Right atrium auricular region (tissue), 2 donors: ENCODE data around the gene BSCL2. TPM values are rescaled to one million over a fixed set of nuclear protein-coding genes. Genes with fewer than 3 reads are reported as not detected.
A peak's percentile ranks its signal among the peaks of the same experiment; 100 is the strongest.

Experiments
- DNase-seq: peaks from one replicate; pipeline ENCODE4 v3.0.0-alpha.2; 2019; ENCODE audit warnings: low spot score
- H3K27ac ChIP-seq, 2 donors: fragments of 200-600 bp; sonication (generic); 1 replicate in 1 of 2; 2 replicates in 1 of 2; pipeline ENCODE4 v1.5.1; 2016 to 2019
- H3K27me3 ChIP-seq, 2 donors: fragments of 200-600 bp; sonication (generic); one replicate each; pipeline versions ENCODE4 v1.5.1 to v1.6.0; 2017 to 2019
- H3K36me3 ChIP-seq: fragments of 200-600 bp; sonication (generic); one replicate; pipeline ENCODE4 v1.5.1; 2016
- H3K4me1 ChIP-seq, 2 donors: fragments of 200-600 bp; sonication (generic); one replicate each; pipeline versions ENCODE4 v1.5.1 to v1.6.0; 2017 to 2019
- H3K4me3 ChIP-seq, 2 donors: fragments of 200-600 bp; sonication (generic); 1 replicate in 1 of 2; 2 replicates in 1 of 2; pipeline ENCODE4 v1.5.1; 2017 to 2019; ENCODE audit warnings: mild to moderate bottlenecking in 1 of 2, moderate library complexity in 1 of 2
- H3K9me3 ChIP-seq, 2 donors: fragments of 200-600 bp; sonication (generic); one replicate each; pipeline ENCODE4 v1.5.1; 2019
- total RNA-seq, 2 donors: library from RNA; depleted of rRNA; stranded (reverse); fragments of >200 nt; gene quantifications; one replicate each; pipeline ENCODE4 v1.1.0, GENCODE V29; 2016
- TF ChIP-seq, protein P1 (sequence below), 2 donors: fragments of 200-600 bp; sonication (generic); IDR thresholded peaks; one replicate each; pipeline ENCODE4 v1.5.1; 2019; ENCODE audit warnings: antibody characterized with exemption in 2 of 2

The BSCL2 gene
- total RNA-seq, 2 donors from 2014 or later: 18.6 to 23.0 TPM

DNA sequence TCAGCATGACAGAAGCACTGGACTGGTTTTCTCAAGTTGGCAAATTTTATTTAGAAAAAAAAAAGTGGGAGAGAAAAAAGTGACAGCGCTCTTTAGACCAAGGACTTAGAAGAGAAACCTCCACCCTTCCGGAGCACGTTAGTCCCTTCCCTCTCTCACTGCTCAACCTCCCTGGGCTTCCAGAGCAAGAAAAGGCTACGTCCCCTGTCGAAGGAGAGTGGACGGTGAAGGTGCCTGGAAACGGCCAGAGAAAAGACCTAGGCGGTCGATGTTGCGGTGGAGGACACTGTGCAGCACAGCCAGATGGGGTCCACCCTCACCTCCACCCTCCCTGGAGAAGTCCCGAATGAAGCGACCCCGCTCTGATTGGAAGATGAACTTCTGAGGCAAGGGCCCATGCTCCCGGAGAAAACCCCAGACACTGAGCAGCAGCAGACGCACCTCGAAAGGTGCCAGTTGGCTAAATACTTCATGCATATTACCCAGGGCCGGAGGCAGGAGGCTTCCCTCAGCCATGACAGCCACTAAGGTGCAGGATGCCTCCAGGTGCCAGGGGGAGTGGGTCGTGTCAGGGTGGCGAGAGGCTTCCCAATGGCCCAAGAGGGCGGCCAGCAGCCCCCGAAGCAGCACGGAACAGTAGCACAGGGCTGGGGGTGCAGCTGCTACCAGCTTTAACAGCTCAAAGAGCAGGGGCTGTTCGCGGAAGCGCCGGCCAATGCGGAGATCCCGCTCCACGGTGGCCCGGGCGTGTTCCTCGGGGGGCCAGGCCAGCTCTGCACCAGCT lies 60.2 kb downstream of the BSCL2 start:
- Histone ChIP-seq H3K4me1 (peaks cover 0 to 36% of the 10 kb centered on the region in 2 donors), H3K36me3 (peaks cover 30% of the 10 kb centered on the region), H3K27me3 (no peaks in the 10 kb centered on the region), H3K4me3 (peak overlapping the region in 1 of 2 donors; percentile 78), H3K27ac (no peak overlapping the region), H3K9me3 (no peaks in the 10 kb centered on the region)
- DNase-seq: no peak
- TF ChIP-seq, protein P1, sequence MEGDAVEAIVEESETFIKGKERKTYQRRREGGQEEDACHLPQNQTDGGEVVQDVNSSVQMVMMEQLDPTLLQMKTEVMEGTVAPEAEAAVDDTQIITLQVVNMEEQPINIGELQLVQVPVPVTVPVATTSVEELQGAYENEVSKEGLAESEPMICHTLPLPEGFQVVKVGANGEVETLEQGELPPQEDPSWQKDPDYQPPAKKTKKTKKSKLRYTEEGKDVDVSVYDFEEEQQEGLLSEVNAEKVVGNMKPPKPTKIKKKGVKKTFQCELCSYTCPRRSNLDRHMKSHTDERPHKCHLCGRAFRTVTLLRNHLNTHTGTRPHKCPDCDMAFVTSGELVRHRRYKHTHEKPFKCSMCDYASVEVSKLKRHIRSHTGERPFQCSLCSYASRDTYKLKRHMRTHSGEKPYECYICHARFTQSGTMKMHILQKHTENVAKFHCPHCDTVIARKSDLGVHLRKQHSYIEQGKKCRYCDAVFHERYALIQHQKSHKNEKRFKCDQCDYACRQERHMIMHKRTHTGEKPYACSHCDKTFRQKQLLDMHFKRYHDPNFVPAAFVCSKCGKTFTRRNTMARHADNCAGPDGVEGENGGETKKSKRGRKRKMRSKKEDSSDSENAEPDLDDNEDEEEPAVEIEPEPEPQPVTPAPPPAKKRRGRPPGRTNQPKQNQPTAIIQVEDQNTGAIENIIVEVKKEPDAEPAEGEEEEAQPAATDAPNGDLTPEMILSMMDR (IDR thresholded peaks at IDR 0.05): no peak

DNA sequence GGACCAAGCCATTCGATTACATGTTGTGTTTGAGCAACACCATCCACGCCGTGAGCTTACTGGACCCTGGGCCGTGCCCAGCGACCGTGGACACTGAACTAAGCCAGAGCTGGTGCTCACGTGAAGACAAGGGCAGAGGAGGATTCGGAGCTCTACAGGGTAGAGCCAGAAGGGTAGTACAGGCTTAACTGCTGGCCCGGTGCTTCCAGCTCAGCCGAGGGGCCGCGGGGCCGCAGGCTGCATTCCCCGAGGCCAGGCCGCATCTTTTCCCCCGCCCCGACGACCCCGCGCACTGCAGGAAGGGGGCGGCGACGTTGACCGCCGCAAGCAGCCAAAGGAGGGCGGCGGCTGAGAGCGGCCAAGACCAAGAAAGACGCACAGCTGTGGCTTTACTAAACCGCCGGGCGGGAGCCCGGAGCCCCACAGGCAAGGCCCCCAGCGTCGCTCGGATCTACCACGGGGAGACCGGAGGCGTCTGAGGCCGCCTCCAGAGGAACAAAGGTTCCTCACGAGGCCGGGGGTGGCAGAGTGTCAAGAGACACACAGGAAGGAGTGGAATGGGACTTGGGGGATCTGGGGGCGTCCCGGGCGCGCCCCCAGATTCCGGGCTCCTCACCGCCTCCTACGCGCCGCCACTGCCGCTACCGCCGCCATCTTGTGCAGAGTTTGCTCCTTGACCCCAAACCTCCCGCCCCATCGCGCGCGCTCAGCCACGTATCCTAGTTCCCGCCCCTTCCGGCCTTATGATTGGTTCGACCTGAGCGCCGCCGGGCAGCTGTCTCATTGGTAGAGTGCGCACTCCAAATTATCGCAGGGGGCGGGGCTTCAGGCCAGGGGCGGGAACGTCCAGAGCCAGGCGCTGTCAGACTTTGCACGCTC lies 61.0 kb downstream of the BSCL2 start, which contains the start of gene GANAB:
GANAB (minus strand) TSS at position 668 of the 879 bp plus-strand sequence; CDS start at position 654, 14 bp downstream.
- peak; percentile 99 for DNase-seq
- H3K27me3 ChIP-seq: no peaks in the 10 kb centered on the region
- H3K27ac ChIP-seq: peak within 1 kb of the TSS; percentile 85 to 86
- TF ChIP-seq, protein P1 (IDR thresholded peaks at IDR 0.05): peak in 1 of 2 donors; percentile 19
- peaks cover 30% of the 10 kb centered on the region for H3K36me3 ChIP-seq
- H3K9me3 ChIP-seq: no peaks in the 10 kb centered on the region
- peak within 1 kb of the TSS; percentile 78 to 81 for H3K4me3 ChIP-seq
- peaks cover 0 to 27% of the 10 kb centered on the region in 2 donors for H3K4me1 ChIP-seq

DNA sequence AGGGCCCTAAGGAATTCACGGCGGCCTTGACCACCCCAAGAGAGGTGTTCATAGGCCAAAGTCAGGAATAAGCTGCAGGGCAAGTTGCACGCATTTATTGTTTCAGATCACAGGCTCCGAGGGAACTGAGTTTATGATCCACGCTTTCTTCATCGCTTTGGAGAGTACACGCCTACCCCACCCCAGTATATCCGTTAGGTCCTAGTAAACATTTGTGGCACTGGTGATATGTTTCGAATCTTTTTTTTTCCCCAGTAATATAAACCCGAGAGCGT lies 61.6 kb downstream of the BSCL2 start:
- Histone ChIP-seq H3K36me3 (peaks cover 30% of the 10 kb centered on the region), H3K27ac (peak overlapping the region; percentile 85 to 86), H3K4me3 (peak overlapping the region; percentile 78 to 81), H3K27me3 (no peaks in the 10 kb centered on the region), H3K4me1 (peaks cover 0 to 27% of the 10 kb centered on the region in 2 donors), H3K9me3 (no peaks in the 10 kb centered on the region)
- TF ChIP-seq, protein P1 (IDR thresholded peaks at IDR 0.05): no peak
- DNase-seq: no peak

DNA sequence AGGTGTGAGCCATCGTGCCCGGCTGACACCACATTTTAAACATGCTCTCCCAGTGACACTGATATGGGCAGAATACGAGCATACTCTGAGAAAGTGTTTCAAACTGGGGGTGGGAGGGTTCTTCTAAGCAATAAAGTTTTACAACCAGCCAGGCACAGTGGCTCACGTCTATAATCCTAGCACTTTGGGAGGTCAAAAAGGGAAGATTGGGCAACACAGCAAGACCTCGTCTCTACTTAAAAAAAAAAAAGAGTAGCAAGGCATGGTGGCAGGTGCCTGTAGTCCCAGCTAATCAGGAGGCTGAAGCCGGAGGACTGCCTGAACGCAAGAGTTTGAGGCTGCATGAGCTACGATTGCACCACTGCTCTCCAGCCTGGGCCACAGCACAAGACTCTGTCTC lies 63.0 kb downstream of the BSCL2 start:
- Histone ChIP-seq H3K4me1 (peaks cover 0 to 27% of the 10 kb centered on the region in 2 donors), H3K27me3 (no peaks in the 10 kb centered on the region), H3K36me3 (peaks cover 27% of the 10 kb centered on the region), H3K4me3 (no peak overlapping the region), H3K9me3 (no peaks in the 10 kb centered on the region), H3K27ac (no peak overlapping the region)
- TF ChIP-seq, protein P1 (IDR thresholded peaks at IDR 0.05): no peak
- no peak for DNase-seq

Other genes with a start within 250 kb of the BSCL2 start
- 100 to 1,000 TPM; 270 to 441 TPM for gene AHNAK, start 160.6 kb downstream of the BSCL2 start, total RNA-seq
- 1,000 to 10,000 TPM in 1 of 2 donors, 100 to 1,000 TPM in 1; 707 to 1,175 TPM for gene EEF1G, start 133.5 kb downstream of the BSCL2 start, total RNA-seq
- 1 to 10 TPM; 5.4 to 5.7 TPM for gene TUT1, start 115.9 kb downstream of the BSCL2 start, total RNA-seq
- 10 to 100 TPM; 30.0 to 40.5 TPM for gene MTA2, start 105.6 kb downstream of the BSCL2 start, total RNA-seq
- 10 to 100 TPM; 15.8 to 21.3 TPM for gene EML3, start 94.6 kb downstream of the BSCL2 start, total RNA-seq
- gene ROM1, start 94.2 kb downstream of the BSCL2 start, total RNA-seq: 1 to 10 TPM; 3.2 to 5.3 TPM
- gene B3GAT3, start 85.4 kb downstream of the BSCL2 start, total RNA-seq: 10 to 100 TPM; 12.7 to 14.0 TPM
- gene GANAB, start 60.8 kb downstream of the BSCL2 start, total RNA-seq: 10 to 100 TPM; 71.8 to 78.0 TPM
- gene INTS5, start 54.1 kb downstream of the BSCL2 start, total RNA-seq: 10 to 100 TPM; 12.1 to 19.8 TPM
- 10 to 100 TPM; 40.1 to 44.0 TPM for gene C11orf98, start 42.2 kb downstream of the BSCL2 start, total RNA-seq
- 1 to 10 TPM in 1 of 2 donors, under 1 TPM in 1; 0.41 to 3.7 TPM for gene CSKMT, start 42.1 kb downstream of the BSCL2 start, total RNA-seq
- 1 to 10 TPM; 5.0 to 8.7 TPM for gene UQCC3, start 35.8 kb downstream of the BSCL2 start, total RNA-seq
- 1 to 10 TPM; 2.3 to 2.4 TPM for gene LBHD1, start 35.2 kb downstream of the BSCL2 start, total RNA-seq
- gene UBXN1, start 28.4 kb downstream of the BSCL2 start, total RNA-seq: 100 to 1,000 TPM in 1 of 2 donors, 10 to 100 TPM in 1; 77.4 to 116 TPM
- gene LRRN4CL, start 17.9 kb downstream of the BSCL2 start, total RNA-seq: 1 to 10 TPM; 1.5 to 3.0 TPM
- gene GNG3, start 252 bp upstream of the BSCL2 start, total RNA-seq: not detected
- 10 to 100 TPM; 12.2 to 15.6 TPM for gene HNRNPUL2, start 20.0 kb upstream of the BSCL2 start, total RNA-seq
- 10 to 100 TPM in 1 of 2 donors, 1 to 10 TPM in 1; 9.6 to 11.4 TPM for gene TTC9C, start 21.1 kb upstream of the BSCL2 start, total RNA-seq
- 1 to 10 TPM; 5.1 to 7.8 TPM for gene ZBTB3, start 46.7 kb upstream of the BSCL2 start, total RNA-seq
- 10 to 100 TPM; 32.9 to 34.8 TPM for gene POLR2G, start 54.2 kb upstream of the BSCL2 start, total RNA-seq
- 1 to 10 TPM; 5.8 to 9.5 TPM for gene TAF6L, start 64.0 kb upstream of the BSCL2 start, total RNA-seq
- gene TMEM179B, start 80.0 kb upstream of the BSCL2 start, total RNA-seq: 10 to 100 TPM; 42.5 to 44.8 TPM
- 10 to 100 TPM; 27.7 TPM for gene TMEM223, start 84.6 kb upstream of the BSCL2 start, total RNA-seq
- gene NXF1, start 98.0 kb upstream of the BSCL2 start, total RNA-seq: 10 to 100 TPM; 33.9 to 35.9 TPM
- 10 to 100 TPM; 15.2 to 24.7 TPM for gene STX5, start 124.6 kb upstream of the BSCL2 start, total RNA-seq
- not detected for gene TEX54, start 125.4 kb upstream of the BSCL2 start, total RNA-seq
- gene WDR74, start 132.2 kb upstream of the BSCL2 start, total RNA-seq: 10 to 100 TPM; 17.8 to 26.8 TPM
- 10 to 100 TPM; 27.7 to 64.9 TPM for gene SLC3A2, start 173.5 kb upstream of the BSCL2 start, total RNA-seq
- gene CHRM1, start 213.9 kb upstream of the BSCL2 start, total RNA-seq: not detected